GM18868 (cell line): Measurements from ENCODE around the gene FDPS.
A peak's percentile ranks its signal among the peaks of the same experiment; 100 is the strongest.

Experiments used
- ATAC-seq: cut with Tn5 transposase; IDR thresholded peaks from one replicate; pipeline ENCODE4 v1.9.1; 2021; ENCODE audit warnings: mild to moderate bottlenecking, moderate library complexity; ENCODE audit not compliant: unreplicated experiment

The FDPS gene

GRCh38 chr1:155308493-155309422, at the start of gene FDPS:
Gene FDPS, plus strand, starts transcription at chr1:155308866. Its CDS starts 924 bp downstream, at chr1:155309790.
- peak; percentile 95 for ATAC-seq

- no peak for ATAC-seq
Measured at GRCh38 chr1:155260276-155260675, 48.4 kb upstream of the FDPS start.

GRCh38 chr1:155261493-155261851, 47.2 kb upstream of the FDPS start:
- ATAC-seq, result no peak

- peak; percentile 91 for ATAC-seq
Measured at GRCh38 chr1:155261852-155262673, 46.6 kb upstream of the FDPS start, which contains the start of gene SCAMP3. Gene SCAMP3, minus strand, starts transcription at chr1:155262360. Its CDS starts 209 bp downstream, at chr1:155262151.

GRCh38 chr1:155263067-155263466, 45.6 kb upstream of the FDPS start:
- no peak for ATAC-seq

GRCh38 chr1:155266553-155266952, 42.1 kb upstream of the FDPS start:
- ATAC-seq, result no peak

- no peak for ATAC-seq
Measured at GRCh38 chr1:155267373-155267772, 41.3 kb upstream of the FDPS start.

GRCh38 chr1:155268630-155269029, 40.0 kb upstream of the FDPS start:
- ATAC-seq, result no peak

GRCh38 chr1:155269381-155269780, 39.3 kb upstream of the FDPS start:
- ATAC-seq, result no peak

- ATAC-seq, result peak; percentile 28
Measured at GRCh38 chr1:155272466-155273342, 36.0 kb upstream of the FDPS start.

- peak; percentile 78 for ATAC-seq
Measured at GRCh38 chr1:155273343-155274245, 35.1 kb upstream of the FDPS start, which contains the start of gene CLK2. Gene CLK2, minus strand, starts transcription at chr1:155273504. Its CDS starts 2,527 bp downstream, at chr1:155270977.

- peak; percentile 74 for ATAC-seq
Measured at GRCh38 chr1:155277070-155277901, 31.4 kb upstream of the FDPS start, which contains the start of gene HCN3. Gene HCN3, plus strand, starts transcription at chr1:155277463. Its CDS starts 128 bp downstream, at chr1:155277591.

- ATAC-seq, result no peak
Measured at GRCh38 chr1:155277902-155278688, 30.6 kb upstream of the FDPS start.

GRCh38 chr1:155278689-155279160, 29.9 kb upstream of the FDPS start:
- ATAC-seq, result no peak

GRCh38 chr1:155279268-155279667, 29.4 kb upstream of the FDPS start:
- no peak for ATAC-seq

- ATAC-seq, result no peak
Measured at GRCh38 chr1:155282488-155283091, 26.1 kb upstream of the FDPS start.

- ATAC-seq, result no peak
Measured at GRCh38 chr1:155284476-155284875, 24.2 kb upstream of the FDPS start.
